ENCODE results near the gene MYZAP. TPM values are rescaled to one million over a fixed set of nuclear protein-coding genes. Genes with fewer than 3 reads are reported as not detected.
A peak's percentile ranks its signal among the peaks of the same experiment; 100 is the strongest.

MYZAP gene
- total RNA-seq, 8 experiments from 2014 or later, result 0.27 to 0.90 (median 0.46) TPM; not detected in 2

DNA sequence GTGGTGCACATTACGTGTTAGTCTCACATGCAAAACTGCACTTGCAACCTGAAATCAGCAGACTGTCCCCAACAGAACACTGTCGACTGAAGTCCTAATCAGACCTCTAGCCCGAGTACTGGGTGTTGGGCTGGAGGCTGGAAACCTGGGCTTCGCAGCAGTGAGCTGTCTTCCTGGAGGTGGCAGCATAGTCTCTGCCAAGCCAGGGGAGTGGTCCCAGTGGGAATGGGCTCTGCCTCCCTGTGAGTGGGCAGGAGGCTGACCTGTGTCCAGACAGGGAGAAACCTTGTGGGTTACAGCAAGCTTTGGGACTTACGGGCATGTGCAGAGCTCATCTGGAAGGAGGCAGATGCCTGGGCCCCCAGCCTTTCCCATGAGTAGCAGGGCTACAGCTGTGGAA, 38.2 kb upstream of the MYZAP start:
- 82 to 100% (median 90%) methylated on average over 1 to 4 of the region's 5 CpGs; no CpG with 5 or more reads in 5 of the 10 experiments for whole genome bisulfite sequencing, 10 experiments
- H3K27ac ChIP-seq, result no peak overlapping the region
- H3K4me3 ChIP-seq, result no peak overlapping the region
- no peak for ATAC-seq (replicated peaks in 6 of 8)
- H3K4me1 ChIP-seq (replicated peaks in 1 of 2), result peaks cover 5 to 8% of the 10 kb centered on the region in 2 donors
- in situ Hi-C loops (cut with MboI; ENCODE audit: low pct_unique_long_range_greater_than_20kb in 2 of 9, low sequenced_read_pairs in 9 of 9, unreplicated experiment in 9 of 9), result loop anchor here in 3 of 9 experiments (25.0 kb wide), 1 partner anchor 509 kb away; the partner anchor contains the start of gene ALDH1A2 (in 3 of the 3)

DNA sequence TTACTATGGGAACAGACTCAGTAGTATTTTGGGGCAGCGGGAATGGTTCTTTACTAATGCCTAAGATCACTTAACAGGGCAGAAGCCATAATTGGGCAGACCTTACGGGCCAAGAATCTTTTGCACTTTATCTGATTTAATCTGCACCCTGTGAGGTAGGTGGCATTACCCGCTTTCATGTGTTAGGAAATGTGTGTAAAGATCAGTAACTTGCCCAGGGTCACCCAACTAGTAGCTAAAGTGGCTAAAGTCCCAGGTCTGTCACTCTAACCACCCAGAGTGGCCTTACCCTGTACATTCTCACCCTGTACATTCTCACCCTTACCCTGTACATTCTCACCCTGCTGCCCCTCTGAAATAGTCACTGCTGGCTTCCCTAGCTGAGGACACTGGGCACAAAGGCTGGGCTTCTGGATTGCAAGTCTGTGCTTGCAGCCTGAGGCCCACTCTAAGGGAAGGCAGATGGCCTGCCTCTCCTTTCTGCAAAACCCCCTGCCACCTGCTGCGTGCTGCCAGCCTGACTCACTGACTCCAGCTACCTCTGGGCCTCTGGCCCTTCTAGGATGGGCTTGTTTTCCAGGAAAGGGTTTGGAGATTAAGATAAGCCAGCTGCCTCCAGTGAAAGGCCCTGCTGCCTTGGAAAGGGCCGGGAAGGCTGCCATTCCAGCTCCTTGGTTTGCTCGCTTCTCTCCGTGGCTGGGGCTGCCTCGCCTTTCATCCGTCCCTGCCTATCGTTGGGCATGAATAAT, 37.5 kb upstream of the MYZAP start:
- in situ Hi-C loops (cut with MboI; ENCODE audit: low pct_unique_long_range_greater_than_20kb in 2 of 9, low sequenced_read_pairs in 9 of 9, unreplicated experiment in 9 of 9), result loop anchor here in 3 of 9 experiments (25.0 kb wide), 1 partner anchor 508 kb away; the partner anchor contains the start of gene ALDH1A2 (in 3 of the 3)
- ATAC-seq (replicated peaks in 6 of 8), result peak in 7 of 8 experiments; percentile 13 to 64 (median 49)
- no peak overlapping the region for H3K4me3 ChIP-seq
- H3K27ac ChIP-seq, result no peak overlapping the region
- 49 to 100% (median 65%) methylated on average over 1 to 7 of the region's 10 CpGs; no CpG with 5 or more reads in 4 of the 10 experiments for WGBS, 10 experiments
- H3K4me1 ChIP-seq (replicated peaks in 1 of 2), result peaks cover 5 to 8% of the 10 kb centered on the region in 2 donors

DNA sequence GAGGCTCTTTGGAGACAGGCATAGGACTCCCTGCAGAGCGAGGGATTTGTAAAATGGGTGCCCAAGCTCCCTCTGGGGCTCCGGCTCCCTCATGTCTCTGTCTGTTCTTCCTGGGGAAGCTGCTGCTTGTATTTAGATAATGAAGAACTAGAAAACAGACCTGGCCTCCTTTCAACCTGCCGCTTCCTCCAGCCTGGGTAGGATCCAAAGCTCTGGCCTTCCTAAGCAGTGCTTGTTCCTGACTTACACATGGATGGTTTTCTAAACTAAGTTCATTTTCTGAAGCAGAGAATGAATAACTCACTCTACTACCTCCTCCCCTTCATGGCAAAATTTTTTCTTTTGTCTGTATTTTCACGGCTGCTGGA, 36.9 kb upstream of the MYZAP start:
- WGBS, 10 experiments, result 20 to 96% (median 80%) methylated on average over 1 to 4 of the region's 4 CpGs; no CpG with 5 or more reads in 4 of the 10 experiments
- in situ Hi-C loops (cut with MboI; ENCODE audit: low pct_unique_long_range_greater_than_20kb in 2 of 9, low sequenced_read_pairs in 9 of 9, unreplicated experiment in 9 of 9), result loop anchor here in 3 of 9 experiments (25.0 kb wide), 1 partner anchor 508 kb away; the partner anchor contains the start of gene ALDH1A2 (in 3 of the 3)
- no peak overlapping the region for H3K27ac ChIP-seq
- ATAC-seq (replicated peaks in 6 of 8), result no peak
- H3K4me1 ChIP-seq (replicated peaks in 1 of 2), result peaks cover 5 to 8% of the 10 kb centered on the region in 2 donors
- no peak overlapping the region for H3K4me3 ChIP-seq

DNA sequence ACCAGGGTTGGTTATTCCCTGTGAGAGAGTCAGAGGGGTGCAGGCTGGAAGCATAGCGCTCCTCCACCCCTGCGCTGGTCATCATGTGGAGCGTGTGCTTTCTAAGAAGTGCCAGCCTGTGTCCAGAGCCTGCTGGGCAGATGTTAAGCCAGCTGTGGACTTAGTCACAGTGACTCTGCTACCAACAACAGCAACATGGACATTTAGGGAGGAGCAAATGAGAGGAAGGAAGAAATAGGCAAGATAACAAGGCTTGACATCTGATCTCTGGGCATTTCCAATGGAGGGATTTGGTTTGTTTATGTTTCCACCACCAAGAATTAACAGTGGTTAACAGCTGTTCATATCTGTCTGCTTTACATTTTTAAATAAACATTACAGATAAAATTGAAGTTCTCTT, 36.4 kb upstream of the MYZAP start:
- in situ Hi-C loops (cut with MboI; ENCODE audit: low pct_unique_long_range_greater_than_20kb in 2 of 9, low sequenced_read_pairs in 9 of 9, unreplicated experiment in 9 of 9), result loop anchor here in 3 of 9 experiments (25.0 kb wide), 1 partner anchor 507 kb away; the partner anchor contains the start of gene ALDH1A2 (in 3 of the 3)
- H3K4me3 ChIP-seq, result no peak overlapping the region
- peak in 2 of 8 experiments; percentile 20 to 39 for ATAC-seq (replicated peaks in 6 of 8)
- 60 to 100% (median 94%) methylated on average over 1 to 3 of the region's 3 CpGs; no CpG with 5 or more reads in 5 of the 10 experiments for WGBS, 10 experiments
- H3K4me1 ChIP-seq (replicated peaks in 1 of 2), result peaks cover 5 to 8% of the 10 kb centered on the region in 2 donors
- no peak overlapping the region for H3K27ac ChIP-seq

DNA sequence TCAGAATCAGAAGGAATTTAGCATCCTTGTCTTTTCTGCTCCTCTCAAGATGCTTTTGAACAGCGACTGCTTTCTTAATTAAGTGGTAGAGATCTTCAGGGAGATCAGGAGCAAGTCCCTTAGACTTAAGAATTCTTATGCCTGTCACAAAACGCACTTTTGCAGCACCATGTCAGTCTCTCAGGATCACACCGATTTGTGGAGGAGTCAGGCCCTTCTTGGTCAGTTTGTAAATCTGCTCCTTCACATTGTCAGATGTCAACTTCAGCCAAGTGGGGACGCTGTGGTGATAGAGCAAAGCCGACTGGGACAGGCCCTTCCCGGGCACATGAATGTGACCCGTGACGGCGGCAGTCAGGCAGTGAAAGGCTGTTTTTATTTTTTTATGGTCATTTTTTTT, 35.7 kb upstream of the MYZAP start:
- WGBS, 10 experiments, result 70 to 100% (median 90%) methylated on average over 1 to 9 of the region's 9 CpGs
- Histone ChIP-seq H3K27ac (no peak overlapping the region), H3K4me1 (replicated peaks in 1 of 2) (peaks cover 5 to 7% of the 10 kb centered on the region in 2 donors), H3K4me3 (no peak overlapping the region)
- in situ Hi-C loops (cut with MboI; ENCODE audit: low pct_unique_long_range_greater_than_20kb in 2 of 9, low sequenced_read_pairs in 9 of 9, unreplicated experiment in 9 of 9), result loop anchor here in 3 of 9 experiments (25.0 kb wide), 1 partner anchor 506 kb away; the partner anchor contains the start of gene ALDH1A2 (in 3 of the 3)
- ATAC-seq (replicated peaks in 6 of 8), result no peak

DNA sequence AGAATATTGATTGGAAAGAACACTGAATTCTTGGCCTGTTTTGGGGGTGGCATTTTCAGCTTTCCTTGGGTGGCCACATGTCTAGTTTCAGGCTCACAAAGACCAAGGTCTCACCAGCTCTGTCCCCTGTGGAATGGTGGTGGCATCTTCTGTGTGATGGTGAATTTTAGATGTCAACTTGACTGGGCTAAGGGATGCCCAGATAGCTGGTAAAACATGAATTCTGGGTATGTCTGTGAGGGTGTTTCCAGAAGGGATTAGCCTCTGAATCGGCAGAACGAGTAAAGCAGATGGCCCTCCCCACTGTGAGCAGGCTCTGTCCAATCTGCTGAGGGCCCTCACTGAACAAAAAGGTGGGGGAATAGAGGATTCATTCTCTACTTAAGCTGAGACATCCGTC, 34.4 kb upstream of the MYZAP start:
- peaks cover under 1 to 5% of the 10 kb centered on the region in 2 donors for H3K4me1 ChIP-seq (replicated peaks in 1 of 2)
- no peak overlapping the region for H3K4me3 ChIP-seq
- 14 to 67% (median 60%) methylated on average over 1 to 2 of the region's 3 CpGs; no CpG with 5 or more reads in 6 of the 10 experiments for WGBS, 10 experiments
- no peak overlapping the region for H3K27ac ChIP-seq
- ATAC-seq (replicated peaks in 6 of 8), result no peak
- in situ Hi-C loops (cut with MboI; ENCODE audit: low pct_unique_long_range_greater_than_20kb in 2 of 9, low sequenced_read_pairs in 9 of 9, unreplicated experiment in 9 of 9), result loop anchor here in 3 of 9 experiments (25.0 kb wide), 1 partner anchor 505 kb away; the partner anchor contains the start of gene ALDH1A2 (in 3 of the 3)

DNA sequence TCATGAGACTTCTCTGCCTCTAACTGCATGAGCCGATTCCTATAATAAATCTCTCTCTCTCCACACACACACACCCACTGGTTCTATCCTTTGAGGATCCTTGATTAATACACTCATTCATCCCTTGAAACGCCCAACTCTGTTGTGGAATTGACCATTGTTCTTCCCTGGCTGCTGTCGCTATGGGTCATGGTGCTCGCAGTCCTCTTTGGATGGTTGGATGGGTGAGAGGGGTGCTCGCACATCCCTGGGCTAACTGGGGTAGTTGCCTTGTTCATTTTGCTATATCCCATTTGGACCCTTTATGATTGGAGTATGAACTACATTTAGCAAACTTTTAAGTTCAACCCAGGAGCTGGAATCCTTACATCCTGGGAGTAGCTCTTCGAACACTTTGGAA, 33.9 kb upstream of the MYZAP start:
- Histone ChIP-seq H3K4me3 (no peak overlapping the region), H3K27ac (no peak overlapping the region), H3K4me1 (replicated peaks in 1 of 2) (peaks cover 0 to 5% of the 10 kb centered on the region in 2 donors)
- peak in 1 of 8 experiments; percentile 21 for ATAC-seq (replicated peaks in 6 of 8)
- whole genome bisulfite sequencing, 10 experiments, result 0 to 90% (median 69%) methylated on average over 1 to 5 of the region's 6 CpGs; no CpG with 5 or more reads in 3 of the 10 experiments
- in situ Hi-C loops (cut with MboI; ENCODE audit: low pct_unique_long_range_greater_than_20kb in 2 of 9, low sequenced_read_pairs in 9 of 9, unreplicated experiment in 9 of 9), result loop anchor here in 3 of 9 experiments (25.0 kb wide), 1 partner anchor 504 kb away; the partner anchor contains the start of gene ALDH1A2 (in 3 of the 3)

DNA sequence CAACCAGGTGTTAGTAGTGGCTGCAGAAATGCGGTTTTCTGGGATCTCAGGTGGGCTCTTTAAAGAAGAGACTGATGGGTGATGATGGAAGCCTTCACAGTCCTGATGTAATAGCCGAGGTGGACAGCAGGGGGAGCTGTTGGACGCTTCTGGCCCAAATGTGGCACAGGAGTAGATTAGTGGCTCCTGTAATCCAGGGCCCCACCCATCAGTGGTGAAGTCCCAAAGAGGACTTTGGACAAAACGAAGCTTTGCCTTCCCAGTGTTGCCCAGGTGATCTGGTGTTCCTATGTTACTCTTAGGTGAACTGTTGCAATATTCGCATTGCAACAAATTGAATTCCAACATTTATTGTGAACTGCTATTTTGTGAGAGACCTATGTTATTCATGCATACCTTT, 31.8 kb upstream of the MYZAP start:
- Histone ChIP-seq H3K4me3 (no peak overlapping the region), H3K4me1 (replicated peaks in 1 of 2) (no peaks in the 10 kb centered on the region), H3K27ac (no peak overlapping the region)
- in situ Hi-C loops (cut with MboI; ENCODE audit: low pct_unique_long_range_greater_than_20kb in 2 of 9, low sequenced_read_pairs in 9 of 9, unreplicated experiment in 9 of 9), result loop anchor here in 3 of 9 experiments (10.0 to 25.0 kb wide), 2 partner anchors 295 to 502 kb away; partner anchors contain the start of gene ALDH1A2 (in 3 of the 3)
- 0 to 80% (median 40%) methylated on average over 1 to 5 of the region's 5 CpGs; no CpG with 5 or more reads in 3 of the 10 experiments for WGBS, 10 experiments
- peak in 3 of 8 experiments; percentile 54 to 72 (median 65) for ATAC-seq (replicated peaks in 6 of 8)

DNA sequence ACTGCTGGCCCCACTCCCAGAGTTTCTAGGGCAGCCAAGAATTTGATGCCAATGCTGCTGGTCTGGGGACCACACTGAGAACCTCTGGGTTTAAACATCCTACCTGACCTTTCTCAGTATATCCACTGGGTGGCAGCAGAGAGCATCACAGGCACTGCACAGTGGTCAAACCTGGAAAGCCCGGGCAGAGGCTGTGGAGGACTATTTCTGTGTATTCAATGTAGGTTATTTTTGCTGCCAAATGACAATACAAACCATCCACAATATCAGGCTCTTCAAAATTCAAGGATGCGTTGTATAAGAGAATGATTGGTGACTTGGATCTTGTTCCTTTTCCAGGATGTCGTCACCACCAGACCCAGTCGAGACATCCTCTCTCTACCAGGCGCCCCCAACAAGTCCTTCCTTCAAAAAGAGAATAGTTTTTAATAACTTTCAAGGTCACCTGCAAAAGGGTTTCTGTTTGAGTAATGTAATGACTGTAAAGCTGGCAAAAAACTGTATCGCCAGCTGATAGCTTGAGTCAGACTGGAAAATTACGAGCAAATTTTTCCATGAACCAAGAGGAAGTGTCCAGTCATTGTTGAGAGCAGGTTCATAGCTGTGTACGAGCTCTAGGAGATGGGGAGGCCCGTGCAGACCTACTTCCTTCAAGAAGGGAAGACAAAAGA, 30.5 kb upstream of the MYZAP start:
- no peak overlapping the region for H3K27ac ChIP-seq
- no peak overlapping the region for H3K4me3 ChIP-seq
- H3K4me1 ChIP-seq (replicated peaks in 1 of 2), result no peaks in the 10 kb centered on the region
- in situ Hi-C loops (cut with MboI; ENCODE audit: low pct_unique_long_range_greater_than_20kb in 2 of 9, low sequenced_read_pairs in 9 of 9, unreplicated experiment in 9 of 9), result loop anchor here in 3 of 9 experiments (10.0 to 25.0 kb wide), 2 partner anchors 294 to 501 kb away; partner anchors contain the start of gene ALDH1A2 (in 3 of the 3)
- peak; percentile 79 to 98 (median 94) for ATAC-seq (replicated peaks in 6 of 8)
- 15 to 75% (median 62%) methylated on average over 3 to 8 of the region's 9 CpGs; no CpG with 5 or more reads in 2 of the 10 experiments for WGBS, 10 experiments

DNA sequence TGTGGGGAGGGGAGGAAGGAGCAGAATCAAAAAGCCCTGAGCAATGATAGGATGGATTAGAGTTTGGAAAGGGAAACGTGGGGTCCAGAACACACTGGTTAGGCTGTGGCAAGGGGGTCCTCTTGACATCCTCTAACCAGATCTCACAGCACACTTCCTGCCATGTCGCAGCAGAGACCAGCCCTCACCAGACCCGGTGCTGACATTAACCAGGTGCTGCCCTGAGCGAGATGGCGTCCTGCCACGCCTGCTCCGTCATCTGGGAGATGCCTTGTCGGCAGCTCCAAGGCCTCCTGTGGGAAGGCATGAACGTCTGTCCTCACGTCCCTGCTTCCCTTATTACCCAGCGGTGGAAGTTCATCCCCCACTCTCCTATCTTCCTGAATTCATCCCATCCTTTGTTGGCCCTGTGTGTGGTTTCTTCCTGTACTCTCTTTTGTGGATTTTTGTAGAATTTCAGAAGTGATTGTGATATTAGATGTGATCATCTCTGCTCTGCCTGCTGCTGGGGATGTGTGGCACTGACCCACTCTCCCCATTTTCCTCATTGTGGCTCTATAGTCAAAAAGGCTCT, 29.4 kb upstream of the MYZAP start:
- 56 to 88% (median 78%) methylated on average over 4 to 8 of the region's 11 CpGs; no CpG with 5 or more reads in 5 of the 10 experiments for WGBS, 10 experiments
- no peak for ATAC-seq (replicated peaks in 6 of 8)
- no peak overlapping the region for H3K27ac ChIP-seq
- H3K4me3 ChIP-seq, result no peak overlapping the region
- no peaks in the 10 kb centered on the region for H3K4me1 ChIP-seq (replicated peaks in 1 of 2)
- in situ Hi-C loops (cut with MboI; ENCODE audit: low pct_unique_long_range_greater_than_20kb in 2 of 9, low sequenced_read_pairs in 9 of 9, unreplicated experiment in 9 of 9), result loop anchor here in 3 of 9 experiments (10.0 to 25.0 kb wide), 2 partner anchors 293 to 500 kb away; partner anchors contain the start of gene ALDH1A2 (in 3 of the 3)

DNA sequence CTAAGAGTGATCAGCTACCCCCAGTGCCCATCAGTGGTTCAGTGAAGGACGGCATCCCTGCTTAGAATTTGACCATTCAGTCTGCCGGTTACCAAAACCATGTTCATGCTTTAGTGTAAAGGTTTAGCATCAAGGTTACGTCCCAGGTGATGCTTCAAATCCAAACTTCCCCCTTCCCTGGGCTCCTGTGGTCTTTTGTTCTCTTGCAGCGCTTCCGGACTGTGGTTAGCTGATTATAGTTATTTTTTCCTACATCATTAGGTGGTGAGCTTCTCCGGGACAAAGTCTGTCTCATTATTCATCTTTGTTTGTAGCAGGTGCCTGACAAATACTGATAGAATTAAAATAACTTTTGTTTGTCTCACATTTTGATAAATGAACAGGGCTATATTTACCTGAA, 28.3 kb upstream of the MYZAP start:
- Histone ChIP-seq H3K27ac (no peak overlapping the region), H3K4me3 (no peak overlapping the region), H3K4me1 (replicated peaks in 1 of 2) (peaks cover 0 to 4% of the 10 kb centered on the region in 2 donors)
- no peak for ATAC-seq (replicated peaks in 6 of 8)
- WGBS, 10 experiments, result 67 to 100% (median 83%) methylated on average over 1 to 5 of the region's 6 CpGs; no CpG with 5 or more reads in 1 of the 10 experiments
- in situ Hi-C loops (cut with MboI; ENCODE audit: low pct_unique_long_range_greater_than_20kb in 2 of 9, low sequenced_read_pairs in 9 of 9, unreplicated experiment in 9 of 9), result loop anchor here in 3 of 9 experiments (10.0 to 25.0 kb wide), 2 partner anchors 291 to 499 kb away; partner anchors contain the start of gene ALDH1A2 (in 3 of the 3)

DNA sequence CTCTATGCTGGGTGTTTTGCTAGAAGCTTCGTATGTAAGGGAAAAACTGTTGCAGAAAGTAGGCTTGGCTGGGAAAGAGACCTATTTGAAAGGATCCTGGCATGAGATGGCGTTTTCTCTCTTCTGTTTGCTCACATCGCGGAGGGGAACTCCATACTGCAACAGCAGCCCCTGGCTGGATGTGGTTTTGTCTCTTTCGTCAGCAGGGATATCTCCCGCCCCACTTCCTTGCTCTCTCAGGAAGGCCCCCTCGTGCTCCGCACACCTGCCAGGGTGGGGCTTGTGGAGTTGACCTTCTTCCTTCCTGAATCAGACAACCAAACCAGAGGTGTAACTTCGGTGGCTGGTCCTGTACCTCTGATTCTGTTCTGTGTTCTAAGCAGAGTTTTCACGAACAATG, 26.4 kb upstream of the MYZAP start:
- Histone ChIP-seq H3K27ac (no peak overlapping the region), H3K4me1 (replicated peaks in 1 of 2) (peaks cover 0 to 6% of the 10 kb centered on the region in 2 donors), H3K4me3 (no peak overlapping the region)
- in situ Hi-C loops (cut with MboI; ENCODE audit: low pct_unique_long_range_greater_than_20kb in 2 of 9, low sequenced_read_pairs in 9 of 9, unreplicated experiment in 9 of 9), result loop anchor here in 3 of 9 experiments (10.0 to 25.0 kb wide), 2 partner anchors 289 to 497 kb away; partner anchors contain the start of gene ALDH1A2 (in 3 of the 3)
- 20 to 84% (median 63%) methylated on average over 1 to 9 of the region's 10 CpGs; no CpG with 5 or more reads in 1 of the 10 experiments for WGBS, 10 experiments
- no peak for ATAC-seq (replicated peaks in 6 of 8)
